Neural cell (in vitro differentiated cells): ENCODE data around the gene N4BP3. TPM values are rescaled to one million over a fixed set of nuclear protein-coding genes. Genes with fewer than 3 reads are reported as not detected.

Source experiments
- H2AFZ ChIP-seq: fragments of 200-600, 300-800 bp; sonication (generic), shearing (Covaris generic); 2 replicates; pipeline ENCODE4 v1.6.0; 2014; ENCODE audit warnings: low read depth, mild to moderate bottlenecking, antibody characterized with exemption, low read length, moderate library complexity
- H3F3A ChIP-seq: fragments of 200-600 bp; shearing (Covaris generic); 2 replicates; pipeline ENCODE4 v1.6.1; 2016; ENCODE audit warnings: mild to moderate bottlenecking, moderate library complexity, mixed read lengths, antibody characterized with exemption, low read length; ENCODE audit not compliant: insufficient read depth, poor library complexity, severe bottlenecking
- H3K27ac ChIP-seq: fragments of 200-600, 300-800 bp; sonication (generic), shearing (Covaris generic); 2 replicates; pipeline ENCODE4 v1.5.1; 2014; ENCODE audit warnings: mild to moderate bottlenecking, low read length, moderate library complexity
- H3K27me3 ChIP-seq: fragments of 300-800, 200-600 bp; sonication (generic), shearing (Covaris generic); 2 replicates; pipeline ENCODE4 v1.6.0; 2014; ENCODE audit warnings: mild to moderate bottlenecking, low read depth, low read length, moderate library complexity; ENCODE audit not compliant: insufficient read depth
- H3K36me3 ChIP-seq: fragments of 300-800, 200-600 bp; sonication (generic), shearing (Covaris generic); 2 replicates; pipeline ENCODE4 v1.5.1; 2014; ENCODE audit warnings: mild to moderate bottlenecking, antibody characterized with exemption, low read length, moderate library complexity; ENCODE audit not compliant: insufficient read depth
- H3K4me2 ChIP-seq: fragments of 300-800, 200-600 bp; sonication (generic), shearing (Covaris generic); 2 replicates; pipeline ENCODE4 v1.6.0; 2014; ENCODE audit warnings: mild to moderate bottlenecking, low read length
- H3K4me3 ChIP-seq: fragments of 300-800, 200-600 bp; sonication (generic), shearing (Covaris generic); 2 replicates; pipeline ENCODE4 v1.5.1; 2014; ENCODE audit warnings: mild to moderate bottlenecking, low read length, moderate library complexity
- H3K79me2 ChIP-seq: fragments of 200-600 bp; shearing (Covaris generic); replicated peaks from 2 replicates; pipeline ENCODE4 v1.6.0; 2014; ENCODE audit warnings: mild to moderate bottlenecking, low read length, moderate library complexity; ENCODE audit not compliant: insufficient read depth
- H3K9ac ChIP-seq: fragments of 300-800, 200-600 bp; sonication (generic), shearing (Covaris generic); 2 replicates; pipeline ENCODE4 v1.6.1; 2016; ENCODE audit warnings: mild to moderate bottlenecking, low read length, mixed read lengths
- H3K9me2 ChIP-seq: fragments of 200-600 bp; shearing (Covaris generic); 2 replicates; pipeline ENCODE4 v1.6.1; 2016; ENCODE audit warnings: mild to moderate bottlenecking, low read length, mixed read lengths; ENCODE audit not compliant: insufficient read depth
- H3K9me3 ChIP-seq: fragments of 200-600, 300-800 bp; sonication (generic), shearing (Covaris generic); 2 replicates; pipeline ENCODE4 v1.6.1; 2016; ENCODE audit warnings: mild to moderate bottlenecking, mixed run types, low read length, moderate library complexity, mixed read lengths
- H4K20me1 ChIP-seq: fragments of 200-600 bp; shearing (Covaris generic); 2 replicates; pipeline ENCODE4 v1.6.1; 2016; ENCODE audit warnings: mild to moderate bottlenecking, mixed run types; ENCODE audit not compliant: insufficient read depth
- EP300 ChIP-seq: fragments of 450-650 bp; conservative IDR thresholded peaks from 2 replicates; pipeline ENCODE4 v1.6.1; 2014; ENCODE audit warnings: antibody characterized with exemption, mild to moderate bottlenecking, moderate library complexity; ENCODE audit not compliant: poor library complexity, severe bottlenecking
- EZH2 ChIP-seq: fragments of 200-600, 300-800 bp; shearing (Covaris generic), sonication (generic); IDR thresholded peaks from 2 replicates; pipeline ENCODE4 v1.6.1; 2014; ENCODE audit warnings: antibody characterized with exemption, low read length, borderline replicate concordance, mild to moderate bottlenecking; ENCODE audit not compliant: insufficient read depth, poor library complexity, severe bottlenecking
- MXI1 ChIP-seq: fragments of 450-650 bp; conservative IDR thresholded peaks from 2 replicates; pipeline ENCODE4 v1.6.1; 2014; ENCODE audit warnings: antibody characterized with exemption, mild to moderate bottlenecking; ENCODE audit not compliant: poor library complexity, severe bottlenecking
- POLR2AphosphoS5 ChIP-seq: IDR thresholded peaks from 2 replicates; pipeline ENCODE4 v1.6.1; 2012
- RAD21 ChIP-seq: fragments of 450-650 bp; conservative IDR thresholded peaks from 2 replicates; pipeline ENCODE4 v1.6.1; 2014; ENCODE audit warnings: antibody characterized with exemption, mild to moderate bottlenecking, moderate library complexity
- SMC3 ChIP-seq: fragments of 450-650 bp; conservative IDR thresholded peaks from 2 replicates; pipeline ENCODE4 v1.6.1; 2014; ENCODE audit warnings: antibody characterized with exemption, mild to moderate bottlenecking, moderate library complexity; ENCODE audit not compliant: poor library complexity
- TAF1 ChIP-seq: IDR thresholded peaks from 2 replicates; pipeline ENCODE4 v1.6.1; 2012; ENCODE audit warnings: low read depth
- polyA plus RNA-seq: library from polyadenylated mRNA; depleted of rRNA; stranded (reverse); fragments of >200 nt; gene quantifications from 2 replicates; pipeline ENCODE4 v1.2.3, GENCODE V29; 2014
- TF ChIP-seq, protein P1 (sequence below): fragments of 450-650 bp; IDR thresholded peaks from 2 replicates; pipeline ENCODE4 v1.5.1; 2014; ENCODE audit warnings: antibody characterized with exemption, mild to moderate bottlenecking, moderate library complexity; ENCODE audit not compliant: poor library complexity, severe bottlenecking
- TF ChIP-seq, protein P2 (sequence below): IDR thresholded peaks from 2 replicates; pipeline ENCODE4 v1.6.1; 2012; ENCODE audit warnings: borderline replicate concordance

Gene N4BP3
- polyA plus RNA-seq, 1 donor from 2014 or later: 4.6 TPM

DNA sequence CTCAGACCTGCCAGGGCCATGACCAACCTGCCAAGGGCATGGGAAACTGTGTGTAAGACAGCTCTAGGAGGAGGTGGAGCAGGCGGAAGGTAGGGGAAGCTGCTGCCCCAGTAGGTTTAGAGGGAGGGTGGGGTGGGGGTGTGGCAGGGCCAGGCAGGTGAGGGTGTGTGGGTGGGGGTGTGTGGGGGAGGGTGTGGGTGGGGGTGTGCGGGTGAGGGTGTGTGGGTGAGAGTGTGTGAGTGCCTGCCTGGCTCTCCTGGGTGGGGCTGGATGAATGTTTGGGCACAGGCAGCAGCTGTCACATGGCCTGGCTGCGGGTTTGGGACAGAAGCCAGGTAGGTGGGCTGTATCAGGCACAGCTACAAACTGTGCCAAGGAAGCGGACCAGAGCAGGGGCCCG lies 8.8 kb upstream of the N4BP3 start:
- no peak overlapping the region for H3K4me2 ChIP-seq
- H3K27ac ChIP-seq: no peak overlapping the region
- TF ChIP-seq POLR2AphosphoS5: no peak
- TF ChIP-seq TAF1: no peak
- no peak for TF ChIP-seq EZH2
- TF ChIP-seq EP300: no peak
- TF ChIP-seq, protein P1, sequence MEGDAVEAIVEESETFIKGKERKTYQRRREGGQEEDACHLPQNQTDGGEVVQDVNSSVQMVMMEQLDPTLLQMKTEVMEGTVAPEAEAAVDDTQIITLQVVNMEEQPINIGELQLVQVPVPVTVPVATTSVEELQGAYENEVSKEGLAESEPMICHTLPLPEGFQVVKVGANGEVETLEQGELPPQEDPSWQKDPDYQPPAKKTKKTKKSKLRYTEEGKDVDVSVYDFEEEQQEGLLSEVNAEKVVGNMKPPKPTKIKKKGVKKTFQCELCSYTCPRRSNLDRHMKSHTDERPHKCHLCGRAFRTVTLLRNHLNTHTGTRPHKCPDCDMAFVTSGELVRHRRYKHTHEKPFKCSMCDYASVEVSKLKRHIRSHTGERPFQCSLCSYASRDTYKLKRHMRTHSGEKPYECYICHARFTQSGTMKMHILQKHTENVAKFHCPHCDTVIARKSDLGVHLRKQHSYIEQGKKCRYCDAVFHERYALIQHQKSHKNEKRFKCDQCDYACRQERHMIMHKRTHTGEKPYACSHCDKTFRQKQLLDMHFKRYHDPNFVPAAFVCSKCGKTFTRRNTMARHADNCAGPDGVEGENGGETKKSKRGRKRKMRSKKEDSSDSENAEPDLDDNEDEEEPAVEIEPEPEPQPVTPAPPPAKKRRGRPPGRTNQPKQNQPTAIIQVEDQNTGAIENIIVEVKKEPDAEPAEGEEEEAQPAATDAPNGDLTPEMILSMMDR: no peak
- TF ChIP-seq, protein P2, sequence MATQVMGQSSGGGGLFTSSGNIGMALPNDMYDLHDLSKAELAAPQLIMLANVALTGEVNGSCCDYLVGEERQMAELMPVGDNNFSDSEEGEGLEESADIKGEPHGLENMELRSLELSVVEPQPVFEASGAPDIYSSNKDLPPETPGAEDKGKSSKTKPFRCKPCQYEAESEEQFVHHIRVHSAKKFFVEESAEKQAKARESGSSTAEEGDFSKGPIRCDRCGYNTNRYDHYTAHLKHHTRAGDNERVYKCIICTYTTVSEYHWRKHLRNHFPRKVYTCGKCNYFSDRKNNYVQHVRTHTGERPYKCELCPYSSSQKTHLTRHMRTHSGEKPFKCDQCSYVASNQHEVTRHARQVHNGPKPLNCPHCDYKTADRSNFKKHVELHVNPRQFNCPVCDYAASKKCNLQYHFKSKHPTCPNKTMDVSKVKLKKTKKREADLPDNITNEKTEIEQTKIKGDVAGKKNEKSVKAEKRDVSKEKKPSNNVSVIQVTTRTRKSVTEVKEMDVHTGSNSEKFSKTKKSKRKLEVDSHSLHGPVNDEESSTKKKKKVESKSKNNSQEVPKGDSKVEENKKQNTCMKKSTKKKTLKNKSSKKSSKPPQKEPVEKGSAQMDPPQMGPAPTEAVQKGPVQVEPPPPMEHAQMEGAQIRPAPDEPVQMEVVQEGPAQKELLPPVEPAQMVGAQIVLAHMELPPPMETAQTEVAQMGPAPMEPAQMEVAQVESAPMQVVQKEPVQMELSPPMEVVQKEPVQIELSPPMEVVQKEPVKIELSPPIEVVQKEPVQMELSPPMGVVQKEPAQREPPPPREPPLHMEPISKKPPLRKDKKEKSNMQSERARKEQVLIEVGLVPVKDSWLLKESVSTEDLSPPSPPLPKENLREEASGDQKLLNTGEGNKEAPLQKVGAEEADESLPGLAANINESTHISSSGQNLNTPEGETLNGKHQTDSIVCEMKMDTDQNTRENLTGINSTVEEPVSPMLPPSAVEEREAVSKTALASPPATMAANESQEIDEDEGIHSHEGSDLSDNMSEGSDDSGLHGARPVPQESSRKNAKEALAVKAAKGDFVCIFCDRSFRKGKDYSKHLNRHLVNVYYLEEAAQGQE: no peak
- TF ChIP-seq MXI1: no peak
- no peak for TF ChIP-seq RAD21
- no peak for TF ChIP-seq SMC3

DNA sequence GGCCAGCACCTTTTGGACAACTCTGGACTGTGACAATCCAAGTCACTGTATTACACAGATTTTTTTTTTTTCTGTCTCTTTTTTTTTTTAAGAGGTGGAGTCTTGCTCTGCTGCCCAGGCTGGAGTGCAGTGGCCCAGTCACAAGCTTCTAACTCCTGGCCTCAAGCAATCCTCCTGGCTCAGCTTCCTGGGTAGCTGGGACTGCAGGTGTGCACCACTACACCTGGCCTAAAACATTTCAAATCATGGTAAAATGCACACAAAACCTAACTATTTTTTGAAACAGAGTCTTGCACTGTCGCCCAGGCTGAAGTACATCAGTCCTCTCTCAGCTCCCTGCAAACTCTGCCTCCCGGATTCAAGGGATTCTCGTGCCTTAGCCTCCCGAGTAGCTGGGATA lies 7.2 kb upstream of the N4BP3 start:
- Histone ChIP-seq H3K9ac (no peak overlapping the region), H3K36me3 (no peaks in the 10 kb centered on the region), H3F3A (no peaks in the 10 kb centered on the region), H3K9me3 (no peaks in the 10 kb centered on the region), H4K20me1 (no peaks in the 10 kb centered on the region), H3K27ac (no peak overlapping the region), H2AFZ (no peak overlapping the region), H3K9me2 (no peaks in the 10 kb centered on the region), H3K27me3 (no peaks in the 10 kb centered on the region), H3K4me3 (no peak overlapping the region), H3K79me2 (no peaks in the 10 kb centered on the region), H3K4me2 (no peak overlapping the region)
- no peak for TF ChIP-seq MXI1

More for the DNA sequence above, 8.8 kb upstream of the N4BP3 start:
- Histone ChIP-seq H2AFZ (no peak overlapping the region), H3K4me3 (no peak overlapping the region), H4K20me1 (no peaks in the 10 kb centered on the region), H3K79me2 (no peaks in the 10 kb centered on the region), H3K9me3 (no peaks in the 10 kb centered on the region), H3F3A (no peaks in the 10 kb centered on the region), H3K9ac (no peak overlapping the region), H3K9me2 (no peaks in the 10 kb centered on the region), H3K27me3 (no peaks in the 10 kb centered on the region), H3K36me3 (no peaks in the 10 kb centered on the region)
